ENCODE results near the gene EIF4G1. TPM values are rescaled to one million over a fixed set of nuclear protein-coding genes. Genes with fewer than 3 reads are reported as not detected.

EIF4G1 gene
- polyA plus RNA-seq, 4 donors = 142 to 203 (median 171) TPM

GRCh38 chr3:184381261-184382224, 67.1 kb downstream of the EIF4G1 start:
- DNase-seq (ENCODE audit: low read depth in 4 of 4, low spot score in 3 of 4) = no peak

GRCh38 chr3:184382326-184383032, 68.1 kb downstream of the EIF4G1 start:
- no peak for DNase-seq (ENCODE audit: low read depth in 4 of 4, low spot score in 3 of 4)

- no peak for DNase-seq (ENCODE audit: low read depth in 4 of 4, low spot score in 3 of 4)
These were observed 68.8 kb downstream of the EIF4G1 start for GRCh38 chr3:184383033-184383740.

- no peak for DNase-seq (ENCODE audit: low read depth in 4 of 4, low spot score in 3 of 4)
These were observed 69.9 kb downstream of the EIF4G1 start for GRCh38 chr3:184384342-184384741.

Other genes with a start within 250 kb of the EIF4G1 start
- under 1 TPM in 1 of 4 donors, not detected in 3; 0.11 TPM for gene HTR3E, start 217.5 kb upstream of the EIF4G1 start, polyA plus RNA-seq (ENCODE audit: insufficient read length in 4 of 4)
- gene EIF2B5, start 179.2 kb upstream of the EIF4G1 start, polyA plus RNA-seq (ENCODE audit: insufficient read length in 4 of 4) = 10 to 100 TPM; 36.0 to 57.9 (median 48.4) TPM
- 10 to 100 TPM; 61.4 to 91.9 (median 81.3) TPM for gene DVL3, start 159.2 kb upstream of the EIF4G1 start, polyA plus RNA-seq (ENCODE audit: insufficient read length in 4 of 4)
- 100 to 1,000 TPM; 262 to 377 (median 336) TPM for gene AP2M1, start 139.8 kb upstream of the EIF4G1 start, polyA plus RNA-seq (ENCODE audit: insufficient read length in 4 of 4)
- gene ABCF3, start 128.4 kb upstream of the EIF4G1 start, polyA plus RNA-seq (ENCODE audit: insufficient read length in 4 of 4) = 10 to 100 TPM; 48.8 to 77.4 (median 59.0) TPM
- 1 to 10 TPM in 3 of 4 donors, under 1 TPM in 1; 0.29 to 2.3 (median 1.6) TPM for gene VWA5B2, start 85.0 kb upstream of the EIF4G1 start, polyA plus RNA-seq (ENCODE audit: insufficient read length in 4 of 4)
- gene ALG3, start 65.6 kb upstream of the EIF4G1 start, polyA plus RNA-seq (ENCODE audit: insufficient read length in 4 of 4) = 10 to 100 TPM; 23.6 to 39.8 (median 32.5) TPM
- 1 to 10 TPM; 1.9 to 3.4 (median 2.5) TPM for gene EEF1AKMT4, start 64.9 kb upstream of the EIF4G1 start, polyA plus RNA-seq (ENCODE audit: insufficient read length in 4 of 4)
- gene CAMK2N2, start 53.1 kb upstream of the EIF4G1 start, polyA plus RNA-seq (ENCODE audit: insufficient read length in 4 of 4) = under 1 TPM; 0.14 to 0.48 (median 0.20) TPM
- gene ECE2, start 38.6 kb upstream of the EIF4G1 start, polyA plus RNA-seq (ENCODE audit: insufficient read length in 4 of 4) = not detected
- 100 to 1,000 TPM; 159 to 216 (median 201) TPM for gene PSMD2, start 15.4 kb upstream of the EIF4G1 start, polyA plus RNA-seq (ENCODE audit: insufficient read length in 4 of 4)
- 10 to 100 TPM in 3 of 4 donors, 1 to 10 TPM in 1; 9.7 to 13.4 (median 12.2) TPM for gene FAM131A, start 23.0 kb downstream of the EIF4G1 start, polyA plus RNA-seq (ENCODE audit: insufficient read length in 4 of 4)
- 10 to 100 TPM in 2 of 4 donors, 1 to 10 TPM in 2; 7.9 to 15.4 (median 9.6) TPM for gene CLCN2, start 47.0 kb downstream of the EIF4G1 start, polyA plus RNA-seq (ENCODE audit: insufficient read length in 4 of 4)
- 100 to 1,000 TPM in 2 of 4 donors, 10 to 100 TPM in 2; 57.9 to 114 (median 92.8) TPM for gene POLR2H, start 47.1 kb downstream of the EIF4G1 start, polyA plus RNA-seq (ENCODE audit: insufficient read length in 4 of 4)
- gene THPO, start 63.6 kb downstream of the EIF4G1 start, polyA plus RNA-seq (ENCODE audit: insufficient read length in 4 of 4) = 1 to 10 TPM; 1.6 to 2.5 (median 2.1) TPM
- gene CHRD, start 65.4 kb downstream of the EIF4G1 start, polyA plus RNA-seq (ENCODE audit: insufficient read length in 4 of 4) = 10 to 100 TPM; 12.4 to 17.2 (median 14.5) TPM
- gene EPHB3, start 247.2 kb downstream of the EIF4G1 start, polyA plus RNA-seq (ENCODE audit: insufficient read length in 4 of 4) = 10 to 100 TPM; 24.2 to 40.6 (median 32.7) TPM